HepG2 (cell line): Measurements from ENCODE around the gene IL3RA. TPM values are rescaled to one million over a fixed set of nuclear protein-coding genes. Genes with fewer than 3 reads are reported as not detected.
A peak's percentile ranks its signal among the peaks of the same experiment; 100 is the strongest.

Source experiments
- KLF6 ChIP-seq: IDR thresholded peaks from 2 replicates; pipeline ENCODE4 v1.8.0; 2016; ENCODE audit warnings: missing biosample characterization, missing genetic modification reagents
- MIER2 ChIP-seq: IDR thresholded peaks from 2 replicates; pipeline ENCODE4 v1.6.1; 2016; ENCODE audit warnings: missing biosample characterization, missing genetic modification reagents
- MTF1 ChIP-seq: sonication (generic); formaldehyde crosslinking; IDR thresholded peaks from 2 replicates; pipeline ENCODE4 v1.5.0; 2020; ENCODE audit warnings: missing genetic modification reagents
- SAP130 ChIP-seq: IDR thresholded peaks from 2 replicates; pipeline ENCODE4 v1.6.1; 2016; ENCODE audit warnings: low read depth
- SPEN ChIP-seq: sonication (generic); formaldehyde crosslinking; IDR thresholded peaks from 2 replicates; pipeline ENCODE4 v1.5.1; 2020; ENCODE audit warnings: low read depth, mild to moderate bottlenecking, missing genetic modification reagents
- SRSF4 ChIP-seq: fragments of 200-400 bp; formaldehyde crosslinking; IDR thresholded peaks from one replicate; pipeline ENCODE4 v1.6.1; 2018; ENCODE audit warnings: mild to moderate bottlenecking, low read depth, low read length, moderate library complexity; ENCODE audit not compliant: poor library complexity, severe bottlenecking
- TARDBP ChIP-seq: sonication (generic); formaldehyde crosslinking; IDR thresholded peaks from 2 replicates; pipeline ENCODE4 v1.8.0; 2022; ENCODE audit warnings: mild to moderate bottlenecking, missing genetic modification reagents
- UBTF ChIP-seq: sonication (generic); formaldehyde crosslinking; IDR thresholded peaks from 2 replicates; pipeline ENCODE4 v1.4.0; 2020; ENCODE audit warnings: mild to moderate bottlenecking, missing genetic modification reagents
- ZFP91 ChIP-seq: sonication (generic); formaldehyde crosslinking; IDR thresholded peaks from 2 replicates; pipeline ENCODE4 v1.9.0; 2022; ENCODE audit warnings: missing genetic modification reagents, mild to moderate bottlenecking, borderline replicate concordance
- ZNF280D ChIP-seq: sonication (generic); formaldehyde crosslinking; IDR thresholded peaks from 2 replicates; pipeline ENCODE4 v1.5.1; 2020; ENCODE audit warnings: mild to moderate bottlenecking, missing genetic modification reagents
- ZNF3 ChIP-seq: IDR thresholded peaks from 2 replicates; pipeline ENCODE4 v1.7.0; 2017; ENCODE audit warnings: inconsistent platforms
- ZNF530 ChIP-seq: sonication (generic); formaldehyde crosslinking; IDR thresholded peaks from 2 replicates; pipeline ENCODE4 v1.5.0; 2020; ENCODE audit warnings: low read depth, mild to moderate bottlenecking, missing genetic modification reagents
- ZNF547 ChIP-seq: sonication (generic); formaldehyde crosslinking; IDR thresholded peaks from 2 replicates; pipeline ENCODE4 v1.5.1; 2020; ENCODE audit warnings: mild to moderate bottlenecking, missing genetic modification reagents
- ZNF749 ChIP-seq: sonication (generic); formaldehyde crosslinking; IDR thresholded peaks from 2 replicates; pipeline ENCODE4 v1.8.0; 2022; ENCODE audit warnings: mild to moderate bottlenecking, missing genetic modification reagents, moderate library complexity, borderline replicate concordance
- ZNF766 ChIP-seq: sonication (generic); formaldehyde crosslinking; IDR thresholded peaks from 2 replicates; pipeline ENCODE4 v1.5.0; 2020; ENCODE audit warnings: missing genetic modification reagents, borderline replicate concordance
- ZNF850 ChIP-seq: sonication (generic); formaldehyde crosslinking; conservative IDR thresholded peaks from 2 replicates; pipeline ENCODE4 v1.9.0; 2021; ENCODE audit warnings: mild to moderate bottlenecking, missing genetic modification reagents
- polyA plus RNA-seq, 8 experiments: library from polyadenylated mRNA; depleted of rRNA in 3 of 8; stranded (reverse) in 7 of 8; unstranded in 1 of 8; fragments of >200 nt; fragmentation: Illumina TruSeq in 4 of 8; extraction: Trizol in 4 of 8; gene quantifications; 2 replicates each; pipeline versions ENCODE4 v1.2.1 to v1.2.3, GENCODE V29; 2011 to 2016; ENCODE audit warnings: low read depth in 4 of 8, missing spikeins in 1 of 8, mixed read lengths in 1 of 8; ENCODE audit not compliant: insufficient read depth in 1 of 8
- total RNA-seq, 5 experiments: library from RNA; depleted of rRNA; stranded (reverse); fragments of >200 nt; fragmentation: Illumina TruSeq; extraction: Trizol; gene quantifications; 2 replicates each; pipeline ENCODE4 v1.2.3, GENCODE V29; 2016; ENCODE audit warnings: low read depth in 1 of 5
- TF ChIP-seq, protein P1 (sequence below): sonication (generic); formaldehyde crosslinking; IDR thresholded peaks from 2 replicates; pipeline ENCODE4 v1.4.0; 2020; ENCODE audit warnings: mild to moderate bottlenecking, missing genetic modification reagents, borderline replicate concordance
- TF ChIP-seq, protein P2 (sequence below): sonication (generic); formaldehyde crosslinking; IDR thresholded peaks from 2 replicates; pipeline ENCODE4 v1.4.0; 2020; ENCODE audit warnings: mild to moderate bottlenecking, missing genetic modification reagents

IL3RA gene
- total and polyA plus RNA-seq, 2 of the 13 experiments (the other 11 are each of a cell fraction or from before 2014, with no cell fraction given): not detected

- TF ChIP-seq ZFP91 (CRISPR knock-in tag) (no peak; the same call in 1 of the 2 replicates), SRSF4 (peak; percentile 80), TARDBP (CRISPR knock-in tag) (no peak), ZNF850 (0 out of 2 replicates have a peak, but pooled peaks have one; percentile 61), MTF1 (CRISPR knock-in tag) (peak; percentile 52; the same call in 1 of the 2 replicates), ZNF547 (CRISPR knock-in tag) (no peak), ZNF749 (CRISPR knock-in tag) (peak; percentile 21; the same call in 1 of the 2 replicates), ZNF280D (CRISPR knock-in tag) (no peak), SPEN (CRISPR knock-in tag) (no peak), KLF6 (0 out of 2 replicates have a peak, but pooled peaks have one; percentile 55), ZNF3 (CRISPR knock-in tag) (no peak), MIER2 (0 out of 2 replicates have a peak, but pooled peaks have one; percentile 4), SAP130 (CRISPR knock-in tag) (no peak), UBTF (CRISPR knock-in tag) (no peak), ZNF530 (CRISPR knock-in tag) (peak; percentile 63; the same call in 1 of the 2 replicates), ZNF766 (CRISPR knock-in tag) (no peak)
- TF ChIP-seq, protein P1, sequence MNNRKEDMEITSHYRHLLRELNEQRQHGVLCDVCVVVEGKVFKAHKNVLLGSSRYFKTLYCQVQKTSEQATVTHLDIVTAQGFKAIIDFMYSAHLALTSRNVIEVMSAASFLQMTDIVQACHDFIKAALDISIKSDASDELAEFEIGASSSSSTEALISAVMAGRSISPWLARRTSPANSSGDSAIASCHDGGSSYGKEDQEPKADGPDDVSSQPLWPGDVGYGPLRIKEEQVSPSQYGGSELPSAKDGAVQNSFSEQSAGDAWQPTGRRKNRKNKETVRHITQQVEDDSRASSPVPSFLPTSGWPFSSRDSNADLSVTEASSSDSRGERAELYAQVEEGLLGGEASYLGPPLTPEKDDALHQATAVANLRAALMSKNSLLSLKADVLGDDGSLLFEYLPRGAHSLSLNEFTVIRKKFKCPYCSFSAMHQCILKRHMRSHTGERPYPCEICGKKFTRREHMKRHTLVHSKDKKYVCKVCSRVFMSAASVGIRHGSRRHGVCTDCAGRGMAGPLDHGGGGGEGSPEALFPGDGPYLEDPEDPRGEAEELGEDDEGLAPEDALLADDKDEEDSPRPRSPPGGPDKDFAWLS (CRISPR knock-in tag): no peak
- TF ChIP-seq, protein P2, sequence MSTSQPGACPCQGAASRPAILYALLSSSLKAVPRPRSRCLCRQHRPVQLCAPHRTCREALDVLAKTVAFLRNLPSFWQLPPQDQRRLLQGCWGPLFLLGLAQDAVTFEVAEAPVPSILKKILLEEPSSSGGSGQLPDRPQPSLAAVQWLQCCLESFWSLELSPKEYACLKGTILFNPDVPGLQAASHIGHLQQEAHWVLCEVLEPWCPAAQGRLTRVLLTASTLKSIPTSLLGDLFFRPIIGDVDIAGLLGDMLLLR (CRISPR knock-in tag): 0 out of 2 replicates have a peak, but pooled peaks have one; percentile 56
Measured at GRCh38 chrX:1392376-1393068, 55.9 kb downstream of the IL3RA start (continued).
